GM23248 (cell line): ENCODE results near the gene SH3TC1. TPM values are rescaled to one million over a fixed set of nuclear protein-coding genes. Genes with fewer than 3 reads are reported as not detected.

Experiments used
- DNase-seq: peaks from one replicate; pipeline ENCODE4 v3.0.0-alpha.2; 2015
- H2AFZ ChIP-seq: fragments of 200-600 bp; sonication (generic); 2 replicates; pipeline ENCODE4 v1.6.1; 2016; ENCODE audit warnings: antibody characterized with exemption
- H3F3A ChIP-seq: fragments of 200-600 bp; sonication (generic); 2 replicates; pipeline ENCODE4 v1.6.1; 2016; ENCODE audit warnings: mild to moderate bottlenecking, antibody characterized with exemption, mixed run types; ENCODE audit not compliant: insufficient read depth
- H3K27ac ChIP-seq: fragments of 200-600 bp; sonication (generic); 2 replicates; pipeline ENCODE4 v1.5.1; 2016; ENCODE audit warnings: mild to moderate bottlenecking
- H3K27me3 ChIP-seq: fragments of 200-600 bp; sonication (generic); replicated peaks from 2 replicates; pipeline ENCODE4 v1.6.1; 2016; ENCODE audit warnings: mild to moderate bottlenecking; ENCODE audit not compliant: insufficient read depth
- H3K36me3 ChIP-seq: fragments of 200-600 bp; sonication (generic); 2 replicates; pipeline ENCODE4 v1.6.1; 2016; ENCODE audit warnings: low read depth, mild to moderate bottlenecking
- H3K4me1 ChIP-seq: fragments of 200-600 bp; sonication (generic); 2 replicates; pipeline ENCODE4 v1.6.1; 2016; ENCODE audit warnings: mild to moderate bottlenecking; ENCODE audit not compliant: insufficient read depth
- H3K4me2 ChIP-seq: fragments of 200-600 bp; sonication (generic); one replicate; pipeline ENCODE4 v1.6.1; 2016; ENCODE audit warnings: mild to moderate bottlenecking; ENCODE audit not compliant: unreplicated experiment
- H3K4me3 ChIP-seq: fragments of 200-600 bp; sonication (generic); 2 replicates; pipeline ENCODE4 v1.5.1; 2016; ENCODE audit warnings: mild to moderate bottlenecking
- H3K79me2 ChIP-seq: fragments of 200-600 bp; sonication (generic); 2 replicates; pipeline ENCODE4 v1.6.1; 2016; ENCODE audit warnings: mild to moderate bottlenecking; ENCODE audit not compliant: insufficient read depth
- H3K9ac ChIP-seq: fragments of 200-600 bp; sonication (generic); 2 replicates; pipeline ENCODE4 v1.6.1; 2016; ENCODE audit warnings: mild to moderate bottlenecking
- H3K9me2 ChIP-seq: fragments of 200-600 bp; sonication (generic); 2 replicates; pipeline ENCODE4 v1.6.1; 2016; ENCODE audit warnings: mixed run types, mild to moderate bottlenecking, moderate library complexity; ENCODE audit not compliant: insufficient read depth
- H3K9me3 ChIP-seq: fragments of 200-600 bp; sonication (generic); one replicate; pipeline ENCODE4 v1.6.1; 2017; ENCODE audit warnings: low read depth
- H4K20me1 ChIP-seq: fragments of 200-600 bp; sonication (generic); 2 replicates; pipeline ENCODE4 v1.6.0; 2016; ENCODE audit not compliant: insufficient read depth
- EZH2 ChIP-seq: fragments of 200-600 bp; sonication (generic); IDR thresholded peaks from 2 replicates; pipeline ENCODE4 v1.6.1; 2018; ENCODE audit warnings: antibody characterized with exemption, mild to moderate bottlenecking; ENCODE audit not compliant: insufficient read depth, poor library complexity, severe bottlenecking
- EZH2phosphoT487 ChIP-seq: fragments of 200-600 bp; sonication (generic); IDR thresholded peaks from 2 replicates; pipeline ENCODE4 v1.6.1; 2018; ENCODE audit warnings: antibody characterized with exemption, moderate library complexity, mild to moderate bottlenecking, low read depth; ENCODE audit not compliant: insufficient read depth
- WGBS, 2 experiments: methylation state at CpG; one replicate each; pipeline ENCODE4 v1.1.6; 2015 to 2017; ENCODE audit warnings: low lambda C conversion rate in 2 of 2, low coverage in 1 of 2; ENCODE audit errors: missing lambda C conversion rate in 2 of 2; 5-methylcytosine and 5-hydroxymethylcytosine counted together
- in situ Hi-C: fragments of 300-500 bp; cut with MboI; formaldehyde crosslinking; loops from 2 replicates; pipeline ENCODE4 v1.15.0; 2020
- polyA plus RNA-seq: library from polyadenylated mRNA; unstranded; fragments of >200 nt; fragmentation: Nextera tagmentation; extraction: Ambion mirVana; gene quantifications from 2 replicates; pipeline ENCODE4 v1.2.1, GENCODE V29; 2016
- total RNA-seq: library from RNA; depleted of rRNA; stranded (reverse); fragments of >200 nt; shearing (Covaris generic); gene quantifications from 2 replicates; pipeline ENCODE4 v1.2.3, GENCODE V29; 2014

SH3TC1 gene
- total and polyA plus RNA-seq, 2 experiments from 2014 or later, result 2.3 to 6.5 TPM

DNA sequence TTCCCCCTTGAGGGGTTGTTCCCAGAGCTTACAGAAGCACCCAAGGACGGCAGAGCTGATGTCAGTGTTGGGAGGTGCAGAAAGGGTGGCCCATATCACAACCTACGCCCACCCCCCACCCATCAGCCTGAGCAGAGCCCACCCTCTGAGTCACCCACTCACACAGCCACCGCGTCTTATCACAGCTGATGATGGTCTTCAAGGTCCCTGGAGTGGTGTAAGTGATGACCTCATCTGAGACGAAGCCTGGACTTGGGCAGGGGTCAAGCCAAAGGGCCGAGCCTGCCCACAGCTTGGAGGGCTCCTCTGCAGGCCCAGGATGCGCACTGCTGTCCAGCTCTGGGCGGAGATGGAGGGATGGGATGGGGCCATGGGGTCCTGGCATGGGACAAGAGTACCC lies 67.4 kb downstream of the SH3TC1 start:
- Histone ChIP-seq H3K9me2 (no peaks in the 10 kb centered on the region), H3K9me3 (no peaks in the 10 kb centered on the region), H4K20me1 (no peaks in the 10 kb centered on the region), H3K4me3 (no peak overlapping the region), H3K27ac (no peak overlapping the region), H3K36me3 (no peaks in the 10 kb centered on the region), H3K4me1 (0 out of 2 replicates have a peak, but pooled peaks cover 3% of the 10 kb centered on the region), H3K27me3 (peaks cover 8% of the 10 kb centered on the region; the same call in 1 of the 2 replicates), H3K4me2 (no peak overlapping the region), H2AFZ (no peak overlapping the region), H3F3A (no peaks in the 10 kb centered on the region), H3K79me2 (no peaks in the 10 kb centered on the region), H3K9ac (no peak overlapping the region)
- WGBS, 2 experiments, result 68 to 77% methylated on average over 8 of the region's 8 CpGs
- DNase-seq, result no peak
- TF ChIP-seq EZH2 (no peak), EZH2phosphoT487 (no peak)
- in situ Hi-C loops, result no loop called here

DNA sequence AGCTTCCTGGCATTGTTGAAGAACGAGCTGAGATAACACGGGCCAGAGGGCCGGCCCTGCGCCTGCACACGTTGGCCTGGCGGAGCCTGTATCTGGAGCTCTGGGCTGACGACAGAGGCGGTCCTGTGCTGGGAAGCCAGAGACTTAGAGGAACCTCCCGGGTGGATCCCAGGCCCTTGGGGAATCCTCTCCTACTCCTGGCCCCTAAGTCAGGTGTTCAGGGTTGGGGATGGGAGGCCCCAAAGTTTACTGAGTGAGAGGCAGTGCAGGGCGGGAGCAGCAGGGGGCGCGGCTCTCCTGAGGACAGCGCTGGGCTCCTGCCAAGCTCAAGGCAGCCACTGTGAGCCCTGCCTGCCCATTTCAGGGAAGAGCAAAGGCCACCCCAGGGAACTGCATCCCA lies 68.0 kb downstream of the SH3TC1 start:
- WGBS, 2 experiments, result 24 to 31% methylated on average over 13 of the region's 13 CpGs
- no peak overlapping the region for H3K4me2 ChIP-seq
- H3K9me2 ChIP-seq, result no peaks in the 10 kb centered on the region
- TF ChIP-seq EZH2phosphoT487, result no peak
- no peak for TF ChIP-seq EZH2
- H3K9ac ChIP-seq, result no peak overlapping the region
- H3K9me3 ChIP-seq, result no peaks in the 10 kb centered on the region
- no peaks in the 10 kb centered on the region for H3K36me3 ChIP-seq
- H3K27ac ChIP-seq, result no peak overlapping the region
- peak; percentile 89 for DNase-seq
- H3K4me3 ChIP-seq, result no peak overlapping the region
- no peaks in the 10 kb centered on the region for H3K79me2 ChIP-seq
- H2AFZ ChIP-seq, result no peak overlapping the region
- no peaks in the 10 kb centered on the region for H3F3A ChIP-seq
- in situ Hi-C loops, result no loop called here
- H3K4me1 ChIP-seq, result 0 out of 2 replicates have a peak, but pooled peaks cover 3% of the 10 kb centered on the region
- no peaks in the 10 kb centered on the region for H4K20me1 ChIP-seq
- H3K27me3 ChIP-seq, result peaks cover 8% of the 10 kb centered on the region; the same call in 1 of the 2 replicates

DNA sequence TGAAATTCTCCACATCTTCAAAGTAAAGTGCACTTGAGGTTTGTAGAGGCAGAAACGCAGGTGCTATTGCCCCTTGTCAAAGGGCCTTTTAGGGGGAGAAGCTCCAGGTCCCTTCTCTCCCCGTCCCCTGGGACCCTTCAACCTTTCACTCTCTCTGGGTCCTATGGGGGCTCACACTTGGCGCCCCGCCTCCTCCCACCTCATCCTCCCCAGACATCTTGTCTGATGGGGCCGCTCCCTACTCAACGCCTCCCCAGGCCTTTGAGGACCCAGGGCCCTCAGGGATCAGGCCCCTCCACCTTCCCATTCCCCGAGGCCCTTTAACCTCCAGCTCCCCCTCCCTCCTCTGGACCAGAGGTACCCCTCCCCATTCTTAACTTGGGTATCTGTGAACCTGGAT lies 69.1 kb downstream of the SH3TC1 start:
- DNase-seq, result no peak
- H3K27ac ChIP-seq, result no peak overlapping the region
- no peak for TF ChIP-seq EZH2phosphoT487
- TF ChIP-seq EZH2, result no peak
- no peaks in the 10 kb centered on the region for H3K36me3 ChIP-seq
- H3K4me1 ChIP-seq, result 0 out of 2 replicates have a peak, but pooled peaks cover 3% of the 10 kb centered on the region
- H3K4me3 ChIP-seq, result no peak overlapping the region
- in situ Hi-C loops, result no loop called here
- no peaks in the 10 kb centered on the region for H3F3A ChIP-seq
- 90 to 98% methylated on average over 7 of the region's 7 CpGs for WGBS, 2 experiments
- no peaks in the 10 kb centered on the region for H4K20me1 ChIP-seq
- no peak overlapping the region for H2AFZ ChIP-seq
- peaks cover 8% of the 10 kb centered on the region; the same call in 1 of the 2 replicates for H3K27me3 ChIP-seq
- H3K9me2 ChIP-seq, result no peaks in the 10 kb centered on the region
- no peak overlapping the region for H3K4me2 ChIP-seq
- H3K79me2 ChIP-seq, result no peaks in the 10 kb centered on the region
- H3K9ac ChIP-seq, result no peak overlapping the region
- H3K9me3 ChIP-seq, result no peaks in the 10 kb centered on the region

DNA sequence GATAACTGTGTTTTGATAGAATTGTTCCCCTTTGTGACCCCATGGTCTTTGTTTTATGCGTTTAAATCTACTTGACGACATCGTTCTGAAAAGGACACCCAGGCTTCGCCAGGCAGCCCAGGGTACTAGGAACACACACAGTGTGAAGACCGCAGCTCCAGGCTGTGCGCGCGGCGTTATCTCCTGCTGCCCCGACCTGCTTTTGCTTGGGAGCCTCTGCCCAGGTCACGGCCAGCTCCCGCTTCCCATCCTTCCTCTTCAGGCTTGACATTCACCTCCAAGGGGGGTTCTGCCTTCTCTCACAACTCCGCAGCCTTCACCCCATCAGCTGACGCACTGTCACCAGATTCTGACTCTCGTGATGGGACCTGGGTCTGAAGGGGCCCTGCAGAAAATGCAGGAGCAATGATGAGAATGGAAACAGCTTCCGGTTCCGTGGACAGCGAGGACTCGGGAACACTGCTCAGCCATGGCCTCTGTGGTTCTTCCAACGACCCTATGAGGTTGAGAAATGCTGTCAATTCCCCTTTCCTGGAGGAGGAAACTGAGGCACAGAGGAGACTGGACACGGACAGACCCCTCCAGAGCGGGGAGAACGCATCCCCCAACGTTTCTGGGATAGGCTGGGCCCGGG lies 69.9 kb downstream of the SH3TC1 start:
- Histone ChIP-seq H2AFZ (peak overlapping the region; percentile 74), H3K9ac (peak overlapping the region; percentile 65), H3K27me3 (peaks cover 8% of the 10 kb centered on the region; the same call in 1 of the 2 replicates), H3F3A (0 out of 2 replicates have a peak, but pooled peaks cover under 1% of the 10 kb centered on the region), H3K9me2 (no peaks in the 10 kb centered on the region), H3K9me3 (no peaks in the 10 kb centered on the region), H3K4me1 (0 out of 2 replicates have a peak, but pooled peaks cover 3% of the 10 kb centered on the region), H3K4me3 (peak overlapping the region; percentile 63), H3K79me2 (no peaks in the 10 kb centered on the region), H3K4me2 (no peak overlapping the region), H3K36me3 (no peaks in the 10 kb centered on the region), H4K20me1 (no peaks in the 10 kb centered on the region), H3K27ac (no peak overlapping the region)
- DNase-seq, result no peak
- in situ Hi-C loops, result no loop called here
- TF ChIP-seq EZH2 (no peak), EZH2phosphoT487 (no peak)
- 78 to 79% methylated on average over 25 of the region's 25 CpGs for WGBS, 2 experiments
